GM12892 (cell line): Measurements from ENCODE around the gene ANKHD1.

Experiments used
- POLR2A ChIP-seq: IDR thresholded peaks from 2 replicates; pipeline ENCODE4 v1.6.1; 2011; ENCODE audit warnings: low read depth, low read length, control low read depth
- POLR2AphosphoS5 ChIP-seq: IDR thresholded peaks from 2 replicates; pipeline ENCODE4 v1.6.1; 2011; ENCODE audit warnings: low read depth, low read length, control low read depth
- TAF1 ChIP-seq: IDR thresholded peaks from 2 replicates; pipeline ENCODE4 v1.6.1; 2011; ENCODE audit warnings: low read depth, mild to moderate bottlenecking, control low read depth, low read length, borderline replicate concordance

GRCh38 chr5:140550147-140551079, 148.8 kb downstream of the ANKHD1 start:
- no peak for TF ChIP-seq POLR2A
- TF ChIP-seq POLR2AphosphoS5 = no peak; the same call in 1 of the 2 replicates
- no peak for TF ChIP-seq TAF1
